ENCODE data around the gene ASH1L. TPM values are rescaled to one million over a fixed set of nuclear protein-coding genes. Genes with fewer than 3 reads are reported as not detected.

ASH1L gene
- total RNA-seq, 1 experiment from 2014 or later: 29.3 TPM

- Mint-ChIP-seq H3K4me1 (no peaks in the 10 kb centered on the region), H3K9me3 (no peaks in the 10 kb centered on the region)
These were observed 11.5 kb upstream of the ASH1L start for GRCh38 chr1:155574077-155574476.

DNA sequence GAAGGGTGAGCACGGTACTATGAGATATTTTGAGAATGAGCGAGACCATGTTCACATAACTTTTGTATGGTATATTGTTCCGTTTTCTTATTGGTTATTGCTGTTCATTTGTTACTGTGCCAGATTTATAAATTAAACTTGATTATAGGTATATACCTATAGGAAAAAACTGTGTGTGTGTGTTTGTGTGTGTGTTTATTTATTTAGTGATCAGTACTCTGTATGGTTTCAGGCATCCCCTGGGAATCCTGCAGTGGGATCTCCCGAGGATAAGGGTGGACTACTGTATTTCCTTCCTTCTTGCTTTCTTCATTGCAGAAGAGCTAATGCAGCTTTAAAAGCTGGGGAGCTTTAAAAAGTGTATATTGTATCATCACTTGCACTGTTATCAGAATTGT, 8.0 kb upstream of the ASH1L start:
- H3K4me1 Mint-ChIP-seq: no peaks in the 10 kb centered on the region
- H3K9me3 Mint-ChIP-seq: no peaks in the 10 kb centered on the region
- no peaks in the 10 kb centered on the region for H3K27me3 Mint-ChIP-seq (ENCODE audit: low read depth)
- H3K4me3 Mint-ChIP-seq: no peak overlapping the region
- ChIA-PET POLR2A (interaction anchor here (0.6 kb wide), 1 partner anchor 43 kb away, joined by 3 read pairs; no protein-coding TSS in a partner anchor), CTCF (interaction anchor here (1.6 kb wide), 1 partner anchor 20 kb away, joined by 3 read pairs; no protein-coding TSS in a partner anchor)
- peaks cover 17% of the 10 kb centered on the region for H3K36me3 Mint-ChIP-seq
- H3K27ac Mint-ChIP-seq: no peak overlapping the region
- no peak for DNase-seq (ENCODE audit: low spot score)
- ATAC-seq: no peak
- TF ChIP-seq ZNF263 (CRISPR knock-in tag; IDR thresholded peaks at IDR 0.05; ENCODE audit: low read depth) (no peak), FOXP4 (CRISPR knock-in tag; IDR thresholded peaks at IDR 0.05) (no peak), ZNF317 (CRISPR knock-in tag; IDR thresholded peaks at IDR 0.05; ENCODE audit: borderline replicate concordance, low read depth) (no peak), JUN (CRISPR knock-in tag; IDR thresholded peaks at IDR 0.05) (no peak), ZNF121 (CRISPR knock-in tag; IDR thresholded peaks at IDR 0.05) (no peak)
- TF ChIP-seq, protein P1, sequence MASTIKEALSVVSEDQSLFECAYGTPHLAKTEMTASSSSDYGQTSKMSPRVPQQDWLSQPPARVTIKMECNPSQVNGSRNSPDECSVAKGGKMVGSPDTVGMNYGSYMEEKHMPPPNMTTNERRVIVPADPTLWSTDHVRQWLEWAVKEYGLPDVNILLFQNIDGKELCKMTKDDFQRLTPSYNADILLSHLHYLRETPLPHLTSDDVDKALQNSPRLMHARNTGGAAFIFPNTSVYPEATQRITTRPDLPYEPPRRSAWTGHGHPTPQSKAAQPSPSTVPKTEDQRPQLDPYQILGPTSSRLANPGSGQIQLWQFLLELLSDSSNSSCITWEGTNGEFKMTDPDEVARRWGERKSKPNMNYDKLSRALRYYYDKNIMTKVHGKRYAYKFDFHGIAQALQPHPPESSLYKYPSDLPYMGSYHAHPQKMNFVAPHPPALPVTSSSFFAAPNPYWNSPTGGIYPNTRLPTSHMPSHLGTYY (CRISPR knock-in tag; IDR thresholded peaks at IDR 0.05): no peak
- TF ChIP-seq, protein P2, sequence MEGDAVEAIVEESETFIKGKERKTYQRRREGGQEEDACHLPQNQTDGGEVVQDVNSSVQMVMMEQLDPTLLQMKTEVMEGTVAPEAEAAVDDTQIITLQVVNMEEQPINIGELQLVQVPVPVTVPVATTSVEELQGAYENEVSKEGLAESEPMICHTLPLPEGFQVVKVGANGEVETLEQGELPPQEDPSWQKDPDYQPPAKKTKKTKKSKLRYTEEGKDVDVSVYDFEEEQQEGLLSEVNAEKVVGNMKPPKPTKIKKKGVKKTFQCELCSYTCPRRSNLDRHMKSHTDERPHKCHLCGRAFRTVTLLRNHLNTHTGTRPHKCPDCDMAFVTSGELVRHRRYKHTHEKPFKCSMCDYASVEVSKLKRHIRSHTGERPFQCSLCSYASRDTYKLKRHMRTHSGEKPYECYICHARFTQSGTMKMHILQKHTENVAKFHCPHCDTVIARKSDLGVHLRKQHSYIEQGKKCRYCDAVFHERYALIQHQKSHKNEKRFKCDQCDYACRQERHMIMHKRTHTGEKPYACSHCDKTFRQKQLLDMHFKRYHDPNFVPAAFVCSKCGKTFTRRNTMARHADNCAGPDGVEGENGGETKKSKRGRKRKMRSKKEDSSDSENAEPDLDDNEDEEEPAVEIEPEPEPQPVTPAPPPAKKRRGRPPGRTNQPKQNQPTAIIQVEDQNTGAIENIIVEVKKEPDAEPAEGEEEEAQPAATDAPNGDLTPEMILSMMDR (IDR thresholded peaks at IDR 0.05): no peak

More at GRCh38 chr1:155574077-155574476, 11.5 kb upstream of the ASH1L start:
- no peak for ATAC-seq
- DNase-seq (ENCODE audit: low spot score): no peak
- no peak overlapping the region for H3K27ac Mint-ChIP-seq
- ChIA-PET CTCF (no interaction called here), POLR2A (no interaction called here)
- H3K4me3 Mint-ChIP-seq: no peak overlapping the region
- H3K27me3 Mint-ChIP-seq (ENCODE audit: low read depth): no peaks in the 10 kb centered on the region
- TF ChIP-seq E2F1 (CRISPR knock-in tag; IDR thresholded peaks at IDR 0.05) (no peak), ZNF317 (CRISPR knock-in tag; IDR thresholded peaks at IDR 0.05; ENCODE audit: borderline replicate concordance, low read depth) (no peak), SMAD4 (CRISPR knock-in tag; IDR thresholded peaks at IDR 0.05) (no peak), PRRX2 (CRISPR knock-in tag; IDR thresholded peaks at IDR 0.05) (no peak), ZNF121 (CRISPR knock-in tag; IDR thresholded peaks at IDR 0.05) (no peak), ZNF671 (CRISPR knock-in tag; IDR thresholded peaks at IDR 0.05) (no peak), FOXP1 (CRISPR knock-in tag; IDR thresholded peaks at IDR 0.05; ENCODE audit: borderline replicate concordance) (no peak), ATF1 (CRISPR knock-in tag; IDR thresholded peaks at IDR 0.05) (no peak), CREM (CRISPR knock-in tag; IDR thresholded peaks at IDR 0.05) (no peak), AR (CRISPR knock-in tag; IDR thresholded peaks at IDR 0.05) (no peak), KAT7 (CRISPR knock-in tag; IDR thresholded peaks at IDR 0.05; ENCODE audit: borderline replicate concordance) (no peak)
- TF ChIP-seq, protein P3, sequence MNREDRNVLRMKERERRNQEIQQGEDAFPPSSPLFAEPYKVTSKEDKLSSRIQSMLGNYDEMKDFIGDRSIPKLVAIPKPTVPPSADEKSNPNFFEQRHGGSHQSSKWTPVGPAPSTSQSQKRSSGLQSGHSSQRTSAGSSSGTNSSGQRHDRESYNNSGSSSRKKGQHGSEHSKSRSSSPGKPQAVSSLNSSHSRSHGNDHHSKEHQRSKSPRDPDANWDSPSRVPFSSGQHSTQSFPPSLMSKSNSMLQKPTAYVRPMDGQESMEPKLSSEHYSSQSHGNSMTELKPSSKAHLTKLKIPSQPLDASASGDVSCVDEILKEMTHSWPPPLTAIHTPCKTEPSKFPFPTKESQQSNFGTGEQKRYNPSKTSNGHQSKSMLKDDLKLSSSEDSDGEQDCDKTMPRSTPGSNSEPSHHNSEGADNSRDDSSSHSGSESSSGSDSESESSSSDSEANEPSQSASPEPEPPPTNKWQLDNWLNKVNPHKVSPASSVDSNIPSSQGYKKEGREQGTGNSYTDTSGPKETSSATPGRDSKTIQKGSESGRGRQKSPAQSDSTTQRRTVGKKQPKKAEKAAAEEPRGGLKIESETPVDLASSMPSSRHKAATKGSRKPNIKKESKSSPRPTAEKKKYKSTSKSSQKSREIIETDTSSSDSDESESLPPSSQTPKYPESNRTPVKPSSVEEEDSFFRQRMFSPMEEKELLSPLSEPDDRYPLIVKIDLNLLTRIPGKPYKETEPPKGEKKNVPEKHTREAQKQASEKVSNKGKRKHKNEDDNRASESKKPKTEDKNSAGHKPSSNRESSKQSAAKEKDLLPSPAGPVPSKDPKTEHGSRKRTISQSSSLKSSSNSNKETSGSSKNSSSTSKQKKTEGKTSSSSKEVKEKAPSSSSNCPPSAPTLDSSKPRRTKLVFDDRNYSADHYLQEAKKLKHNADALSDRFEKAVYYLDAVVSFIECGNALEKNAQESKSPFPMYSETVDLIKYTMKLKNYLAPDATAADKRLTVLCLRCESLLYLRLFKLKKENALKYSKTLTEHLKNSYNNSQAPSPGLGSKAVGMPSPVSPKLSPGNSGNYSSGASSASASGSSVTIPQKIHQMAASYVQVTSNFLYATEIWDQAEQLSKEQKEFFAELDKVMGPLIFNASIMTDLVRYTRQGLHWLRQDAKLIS (CRISPR knock-in tag; IDR thresholded peaks at IDR 0.05; ENCODE audit: borderline replicate concordance): no peak
- TF ChIP-seq, protein P4, sequence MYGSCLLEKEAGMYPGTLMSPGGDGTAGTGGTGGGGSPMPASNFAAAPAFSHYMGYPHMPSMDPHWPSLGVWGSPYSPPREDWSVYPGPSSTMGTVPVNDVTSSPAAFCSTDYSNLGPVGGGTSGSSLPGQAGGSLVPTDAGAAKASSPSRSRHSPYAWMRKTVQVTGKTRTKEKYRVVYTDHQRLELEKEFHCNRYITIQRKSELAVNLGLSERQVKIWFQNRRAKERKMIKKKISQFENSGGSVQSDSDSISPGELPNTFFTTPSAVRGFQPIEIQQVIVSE (CRISPR knock-in tag; IDR thresholded peaks at IDR 0.05; ENCODE audit: borderline replicate concordance): no peak
- H3K36me3 Mint-ChIP-seq: peaks cover 17% of the 10 kb centered on the region

Measured in WTC11 (cell line).